Lung (tissue), 12 donors: ENCODE measurements around the gene PEX11A. TPM values are rescaled to one million over a fixed set of nuclear protein-coding genes. Genes with fewer than 3 reads are reported as not detected.
A peak's percentile ranks its signal among the peaks of the same experiment; 100 is the strongest.

ENCODE experiments used
- ATAC-seq: fragments of 200-7000 bp; cut with Tn5 transposase; one replicate; pipeline ENCODE4 v1.9.1; 2020; ENCODE audit warnings: moderate number of reproducible peaks; ENCODE audit not compliant: insufficient read depth, low FRiP score
- DNase-seq, 3 donors: peaks; one replicate each; pipeline ENCODE4 v3.0.0-alpha.2; 2013 to 2017
- H3K27ac ChIP-seq, 2 donors: one replicate each; pipeline ENCODE4 v1.5.1; 2013; ENCODE audit warnings: mild to moderate bottlenecking in 2 of 2, moderate library complexity in 2 of 2, control low read depth in 1 of 2, inconsistent platforms in 1 of 2, low read depth in 1 of 2, low read length in 1 of 2
- H3K27me3 ChIP-seq, 3 donors: one replicate each; pipeline ENCODE4 v1.5.1; 2013; ENCODE audit warnings: low read length in 2 of 3; ENCODE audit not compliant: control insufficient read depth in 3 of 3, insufficient read depth in 3 of 3
- H3K36me3 ChIP-seq, 4 donors: one replicate each; pipeline ENCODE4 v1.5.1; 2013; ENCODE audit warnings: low read length in 4 of 4, mild to moderate bottlenecking in 1 of 4, moderate library complexity in 1 of 4; ENCODE audit not compliant: control insufficient read depth in 4 of 4, insufficient read depth in 4 of 4
- H3K4me1 ChIP-seq, 5 donors: one replicate each; pipeline ENCODE4 v1.5.1; 2013; ENCODE audit warnings: low read length in 5 of 5, mild to moderate bottlenecking in 2 of 5, moderate library complexity in 1 of 5; ENCODE audit not compliant: control insufficient read depth in 5 of 5, insufficient read depth in 5 of 5
- H3K4me3 ChIP-seq: one replicate; pipeline ENCODE4 v1.5.1; 2013; ENCODE audit warnings: mild to moderate bottlenecking, control low read depth, moderate library complexity
- H3K9ac ChIP-seq, 2 donors: one replicate each; pipeline ENCODE4 v1.5.1; 2013; ENCODE audit warnings: low read length in 2 of 2, control low read depth in 1 of 2; ENCODE audit not compliant: insufficient read depth in 1 of 2
- H3K9me3 ChIP-seq, 4 donors: one replicate each; pipeline ENCODE4 v1.5.1; 2013; ENCODE audit warnings: low read length in 3 of 4, mild to moderate bottlenecking in 1 of 4, moderate library complexity in 1 of 4; ENCODE audit not compliant: control insufficient read depth in 4 of 4, insufficient read depth in 3 of 4
- CTCF ChIP-seq: IDR thresholded peaks from 2 replicates; pipeline ENCODE4 v1.5.1; 2012; ENCODE audit warnings: mild to moderate bottlenecking; ENCODE audit errors: control extremely low read depth, extremely low read depth
- WGBS, 2 donors: extraction: QIAGEN DNeasy Blood & Tissue Kit; methylation state at CpG; one replicate each; pipeline ENCODE4 v1.1.7; 2013; 5-methylcytosine and 5-hydroxymethylcytosine counted together
- polyA plus RNA-seq, 2 donors: library from polyadenylated mRNA; stranded (reverse); fragments of 200-250 nt; gene quantifications; one replicate each; pipeline ENCODE4 v1.2.1, GENCODE V29; 2013
- total RNA-seq, 2 donors: library from RNA; depleted of rRNA in 1 of 2; stranded (reverse); fragments of >200 nt in 1 of 2; gene quantifications; one replicate each; pipeline ENCODE4 v1.2.1, GENCODE V29; 2014 to 2021
- donor health status: control.
- donor health status: control.
- donor health status: Bipolar disorder and iron deficiency.
- donor health status: healthy.
- donor health status: DM: yes; HTN: yes; CAD: no.

PEX11A gene
- total and polyA plus RNA-seq, 4 donors = 5.6 to 7.9 (median 6.1) TPM

- Histone ChIP-seq H3K36me3 (no peaks in the 10 kb centered on the region), H3K4me3 (no peak overlapping the region), H3K9ac (no peak overlapping the region), H3K4me1 (no peaks in the 10 kb centered on the region), H3K9me3 (no peaks in the 10 kb centered on the region), H3K27me3 (no peaks in the 10 kb centered on the region), H3K27ac (no peak overlapping the region)
- TF ChIP-seq CTCF = no peak
- peak in 1 of 3 donors; percentile 29 for DNase-seq
- ATAC-seq = no peak
- WGBS, 2 donors = 63 to 74% methylated on average over 8 of the region's 8 CpGs
Observed at GRCh38 chr15:89732451-89733172, 42.1 kb upstream of the PEX11A start.

GRCh38 chr15:89731275-89731674 is 40.7 kb upstream of the PEX11A start:
- Histone ChIP-seq H3K36me3 (no peaks in the 10 kb centered on the region), H3K9me3 (no peaks in the 10 kb centered on the region), H3K9ac (no peak overlapping the region), H3K27ac (no peak overlapping the region), H3K4me3 (no peak overlapping the region), H3K27me3 (no peaks in the 10 kb centered on the region), H3K4me1 (no peaks in the 10 kb centered on the region)
- no peak for TF ChIP-seq CTCF
- ATAC-seq = no peak
- no peak for DNase-seq
- 91 to 98% methylated on average over 5 of the region's 5 CpGs for WGBS, 2 donors

DNA sequence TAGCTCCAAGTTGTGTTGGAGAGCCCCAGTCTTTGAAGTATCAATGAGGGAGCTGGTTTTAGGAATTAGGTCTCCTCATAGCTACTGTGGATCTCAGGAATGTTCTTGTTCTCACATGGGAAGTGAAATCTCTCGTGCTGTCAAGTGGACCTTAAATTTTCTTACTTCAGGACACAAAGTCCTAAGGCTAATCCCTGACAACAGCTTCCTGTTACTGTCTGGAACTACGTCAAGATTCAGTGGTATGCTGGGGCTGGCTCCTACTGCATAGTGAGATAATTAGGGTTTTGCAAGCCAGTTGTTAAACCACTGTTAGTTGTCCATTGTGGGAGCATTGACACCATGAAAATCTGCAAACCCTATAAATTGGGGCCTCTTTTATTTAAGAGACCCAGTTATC is 37.7 kb upstream of the PEX11A start:
- Histone ChIP-seq H3K27ac (no peak overlapping the region), H3K9me3 (peaks cover 0 to 5% (median 0%) of the 10 kb centered on the region in 4 donors), H3K4me1 (no peaks in the 10 kb centered on the region), H3K9ac (no peak overlapping the region), H3K4me3 (no peak overlapping the region), H3K36me3 (no peaks in the 10 kb centered on the region), H3K27me3 (no peaks in the 10 kb centered on the region)
- DNase-seq (no peak), ATAC-seq (no peak)
- TF ChIP-seq CTCF = no peak
- WGBS, 2 donors = 35 to 63% methylated on average over 2 of the region's 2 CpGs

DNA sequence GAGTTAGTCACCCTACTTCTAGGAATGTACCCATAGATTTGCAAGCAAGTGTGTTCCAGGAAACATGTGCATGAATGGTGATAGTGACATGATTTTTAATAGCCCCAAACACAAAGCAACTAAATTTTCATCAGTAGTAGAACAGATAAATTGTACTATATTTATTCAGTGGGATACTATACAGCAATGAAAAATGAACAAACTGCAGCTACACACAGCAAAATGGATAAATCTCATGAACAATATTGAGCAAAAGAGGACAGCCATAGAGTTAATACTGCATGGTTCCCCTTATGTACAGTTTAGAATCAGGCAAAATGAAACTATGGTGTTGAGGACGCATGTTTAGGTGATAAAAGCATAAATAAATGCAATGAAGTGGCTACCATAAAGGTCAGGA is 34.5 kb upstream of the PEX11A start:
- Histone ChIP-seq H3K9me3 (peaks cover 0 to 5% (median 2%) of the 10 kb centered on the region in 4 donors), H3K27me3 (no peaks in the 10 kb centered on the region), H3K36me3 (no peaks in the 10 kb centered on the region), H3K27ac (no peak overlapping the region), H3K4me1 (no peaks in the 10 kb centered on the region), H3K4me3 (no peak overlapping the region), H3K9ac (no peak overlapping the region)
- ATAC-seq (no peak), DNase-seq (no peak)
- TF ChIP-seq CTCF = no peak
- WGBS, 2 donors = 91 to 96% methylated on average over 1 of the region's 1 CpG
